H1 (cell line): ENCODE data around the gene CACNG4.

Source experiments
- MAX ChIP-seq: IDR thresholded peaks from 2 replicates; pipeline ENCODE4 v1.6.1; 2012; ENCODE audit warnings: inconsistent platforms
- POLR2A ChIP-seq, 2 experiments: IDR thresholded peaks; 1 replicate in 1 of 2; 2 replicates in 1 of 2; pipeline ENCODE4 v1.6.1; 2011; ENCODE audit warnings: low read depth in 2 of 2, low read length in 2 of 2, mild to moderate bottlenecking in 2 of 2; ENCODE audit errors: control extremely low read depth in 1 of 2
- TF ChIP-seq, protein P1 (sequence below), 3 experiments: IDR thresholded peaks; 1 replicate in 2 of 3; 2 replicates in 1 of 3; pipeline versions ENCODE4 v1.5.1 to v1.6.1; 2011; ENCODE audit warnings: low read length in 3 of 3, mild to moderate bottlenecking in 3 of 3, inconsistent platforms in 2 of 3, low read depth in 1 of 3, moderate library complexity in 1 of 3; ENCODE audit not compliant: insufficient read depth in 1 of 3; ENCODE audit errors: control extremely low read depth in 1 of 3

- TF ChIP-seq MAX, result no peak
- TF ChIP-seq, protein P1, sequence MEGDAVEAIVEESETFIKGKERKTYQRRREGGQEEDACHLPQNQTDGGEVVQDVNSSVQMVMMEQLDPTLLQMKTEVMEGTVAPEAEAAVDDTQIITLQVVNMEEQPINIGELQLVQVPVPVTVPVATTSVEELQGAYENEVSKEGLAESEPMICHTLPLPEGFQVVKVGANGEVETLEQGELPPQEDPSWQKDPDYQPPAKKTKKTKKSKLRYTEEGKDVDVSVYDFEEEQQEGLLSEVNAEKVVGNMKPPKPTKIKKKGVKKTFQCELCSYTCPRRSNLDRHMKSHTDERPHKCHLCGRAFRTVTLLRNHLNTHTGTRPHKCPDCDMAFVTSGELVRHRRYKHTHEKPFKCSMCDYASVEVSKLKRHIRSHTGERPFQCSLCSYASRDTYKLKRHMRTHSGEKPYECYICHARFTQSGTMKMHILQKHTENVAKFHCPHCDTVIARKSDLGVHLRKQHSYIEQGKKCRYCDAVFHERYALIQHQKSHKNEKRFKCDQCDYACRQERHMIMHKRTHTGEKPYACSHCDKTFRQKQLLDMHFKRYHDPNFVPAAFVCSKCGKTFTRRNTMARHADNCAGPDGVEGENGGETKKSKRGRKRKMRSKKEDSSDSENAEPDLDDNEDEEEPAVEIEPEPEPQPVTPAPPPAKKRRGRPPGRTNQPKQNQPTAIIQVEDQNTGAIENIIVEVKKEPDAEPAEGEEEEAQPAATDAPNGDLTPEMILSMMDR (IDR thresholded peaks at IDR 0.05; ENCODE audit: control extremely low read depth in 1 of 3, insufficient read depth in 1 of 3, low read depth in 1 of 3, low read length in 3 of 3), result no peak
- TF ChIP-seq POLR2A (IDR thresholded peaks at IDR 0.05; ENCODE audit: control extremely low read depth in 1 of 2, low read depth in 2 of 2, low read length in 2 of 2), result no peak
These were observed 87.3 kb downstream of the CACNG4 start for GRCh38 chr17:67051837-67052236.
